ENCODE data around the gene ZC3H4.

DNA sequence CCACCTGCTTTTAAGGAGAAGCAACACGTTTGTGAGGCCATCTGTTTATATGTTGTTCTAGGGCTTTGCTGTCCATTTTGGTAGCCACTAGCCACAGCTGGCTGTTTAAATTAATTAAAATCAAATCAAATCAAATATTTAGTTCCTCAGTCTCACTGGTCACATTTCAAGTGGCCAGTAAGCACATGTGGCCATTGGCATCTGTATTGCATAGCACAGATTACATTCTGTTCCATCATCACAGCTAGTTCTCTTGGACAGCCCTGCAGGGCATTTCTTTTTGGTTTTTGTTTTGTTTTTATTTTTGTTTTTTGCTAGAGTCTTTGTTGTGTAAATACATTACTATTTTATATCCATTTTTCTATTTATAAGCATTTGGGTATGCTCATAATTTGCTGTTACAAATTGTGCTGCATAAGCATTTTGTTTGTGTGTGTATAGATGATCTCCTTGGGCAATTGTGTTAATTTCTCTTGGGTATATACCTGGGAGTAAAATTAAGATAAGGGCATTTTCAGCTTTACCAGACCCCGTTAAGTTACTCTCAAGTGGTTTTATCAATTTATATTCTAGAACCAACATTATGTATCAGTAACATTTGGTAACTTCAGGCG, 48.4 kb upstream of the ZC3H4 start:
- no peak for TF ChIP-seq EP300 (IDR thresholded peaks at IDR 0.05)
- TF ChIP-seq, protein P1, sequence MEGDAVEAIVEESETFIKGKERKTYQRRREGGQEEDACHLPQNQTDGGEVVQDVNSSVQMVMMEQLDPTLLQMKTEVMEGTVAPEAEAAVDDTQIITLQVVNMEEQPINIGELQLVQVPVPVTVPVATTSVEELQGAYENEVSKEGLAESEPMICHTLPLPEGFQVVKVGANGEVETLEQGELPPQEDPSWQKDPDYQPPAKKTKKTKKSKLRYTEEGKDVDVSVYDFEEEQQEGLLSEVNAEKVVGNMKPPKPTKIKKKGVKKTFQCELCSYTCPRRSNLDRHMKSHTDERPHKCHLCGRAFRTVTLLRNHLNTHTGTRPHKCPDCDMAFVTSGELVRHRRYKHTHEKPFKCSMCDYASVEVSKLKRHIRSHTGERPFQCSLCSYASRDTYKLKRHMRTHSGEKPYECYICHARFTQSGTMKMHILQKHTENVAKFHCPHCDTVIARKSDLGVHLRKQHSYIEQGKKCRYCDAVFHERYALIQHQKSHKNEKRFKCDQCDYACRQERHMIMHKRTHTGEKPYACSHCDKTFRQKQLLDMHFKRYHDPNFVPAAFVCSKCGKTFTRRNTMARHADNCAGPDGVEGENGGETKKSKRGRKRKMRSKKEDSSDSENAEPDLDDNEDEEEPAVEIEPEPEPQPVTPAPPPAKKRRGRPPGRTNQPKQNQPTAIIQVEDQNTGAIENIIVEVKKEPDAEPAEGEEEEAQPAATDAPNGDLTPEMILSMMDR (IDR thresholded peaks at IDR 0.05), result no peak
- no peak for TF ChIP-seq POLR2A (IDR thresholded peaks at IDR 0.05)
- TF ChIP-seq POLR2AphosphoS5 (IDR thresholded peaks at IDR 0.05), result no peak

All from gastroesophageal sphincter (tissue), 3 donors.